HEK293T (cell line): ENCODE results near the gene UBAP1L.

Experiments
- CTCF ChIA-PET: fragments of 350-600 bp; formaldehyde crosslinking; extraction: SDS; loops from one replicate; lab custom pipeline; 2021; ENCODE audit warnings: antibody characterized with exemption, inconsistent platforms; lab: Yijun Ruan, JAX
- POLR2A ChIA-PET: fragments of 350-600 bp; formaldehyde crosslinking; extraction: SDS; loops from one replicate; lab custom pipeline; 2020; ENCODE audit warnings: antibody characterized with exemption, inconsistent platforms; lab: Yijun Ruan, JAX
- DNase-seq: peaks from one replicate; pipeline ENCODE4 v3.0.0; 2012; ENCODE audit warnings: mixed read lengths; ENCODE audit errors: extremely low spot score
- ARNT ChIP-seq: fragments of 450-650 bp; IDR thresholded peaks from 2 replicates; pipeline ENCODE4 v1.6.1; 2017; ENCODE audit warnings: mild to moderate bottlenecking
- BHLHE40 ChIP-seq: fragments of 450-650 bp; IDR thresholded peaks from 2 replicates; pipeline ENCODE4 v1.6.1; 2016; ENCODE audit warnings: mild to moderate bottlenecking, moderate library complexity, borderline replicate concordance
- CTBP1 ChIP-seq: fragments of 450-650 bp; IDR thresholded peaks from 2 replicates; pipeline ENCODE4 v1.6.1; 2016; ENCODE audit warnings: borderline replicate concordance
- ELF4 ChIP-seq: fragments of 450-650 bp; IDR thresholded peaks from 2 replicates; pipeline ENCODE4 v1.6.1; 2017; ENCODE audit warnings: antibody characterized with exemption
- FOXA1 ChIP-seq: fragments of 450-650 bp; IDR thresholded peaks from 2 replicates; pipeline ENCODE4 v1.6.1; 2016; ENCODE audit warnings: mild to moderate bottlenecking
- FOXK2 ChIP-seq: fragments of 450-650 bp; IDR thresholded peaks from 2 replicates; pipeline ENCODE4 v1.6.1; 2016; ENCODE audit warnings: mild to moderate bottlenecking
- FOXM1 ChIP-seq: fragments of 450-650 bp; IDR thresholded peaks from 2 replicates; pipeline ENCODE4 v1.6.1; 2017; ENCODE audit warnings: mild to moderate bottlenecking, borderline replicate concordance
- HDGF ChIP-seq: fragments of 450-650 bp; IDR thresholded peaks from 2 replicates; pipeline ENCODE4 v1.6.1; 2017; ENCODE audit warnings: antibody characterized with exemption, borderline replicate concordance
- L3MBTL2 ChIP-seq: fragments of 450-650 bp; conservative IDR thresholded peaks from 2 replicates; pipeline ENCODE4 v1.6.1; 2016; ENCODE audit warnings: mild to moderate bottlenecking
- LEF1 ChIP-seq: fragments of 450-650 bp; IDR thresholded peaks from 2 replicates; pipeline ENCODE4 v1.6.1; 2017; ENCODE audit warnings: mild to moderate bottlenecking, borderline replicate concordance
- NFRKB ChIP-seq: fragments of 450-650 bp; IDR thresholded peaks from 2 replicates; pipeline ENCODE4 v1.6.1; 2016; ENCODE audit warnings: mild to moderate bottlenecking, moderate library complexity
- SP1 ChIP-seq: fragments of 450-650 bp; IDR thresholded peaks from 2 replicates; pipeline ENCODE4 v1.6.1; 2017
- SUZ12 ChIP-seq: fragments of 450-650 bp; IDR thresholded peaks from 2 replicates; pipeline ENCODE4 v1.6.1; 2016; ENCODE audit warnings: mild to moderate bottlenecking
- TARDBP ChIP-seq: fragments of 450-650 bp; IDR thresholded peaks from 2 replicates; pipeline ENCODE4 v1.6.1; 2016
- ZNF384 ChIP-seq: fragments of 450-650 bp; IDR thresholded peaks from 2 replicates; pipeline ENCODE4 v1.6.1; 2016
- TF ChIP-seq, protein P1 (sequence below): fragments of 450-650 bp; IDR thresholded peaks from 2 replicates; pipeline ENCODE4 v1.6.1; 2016

The UBAP1L gene

GRCh38 chr15:65089206-65089824 is 25.7 kb downstream of the UBAP1L start:
- ChIA-PET CTCF (interaction anchor here (0.8 kb wide), 1 partner anchor 12 kb away, joined by 3 read pairs; no protein-coding TSS in a partner anchor), POLR2A (no interaction called here)
- TF ChIP-seq FOXK2 (no peak), SP1 (no peak), FOXM1 (no peak), SUZ12 (no peak), ELF4 (no peak), LEF1 (no peak), ARNT (no peak), ZNF384 (no peak), TARDBP (no peak), FOXA1 (no peak), L3MBTL2 (no peak), NFRKB (no peak), CTBP1 (no peak), HDGF (no peak), BHLHE40 (no peak)
- TF ChIP-seq, protein P1, sequence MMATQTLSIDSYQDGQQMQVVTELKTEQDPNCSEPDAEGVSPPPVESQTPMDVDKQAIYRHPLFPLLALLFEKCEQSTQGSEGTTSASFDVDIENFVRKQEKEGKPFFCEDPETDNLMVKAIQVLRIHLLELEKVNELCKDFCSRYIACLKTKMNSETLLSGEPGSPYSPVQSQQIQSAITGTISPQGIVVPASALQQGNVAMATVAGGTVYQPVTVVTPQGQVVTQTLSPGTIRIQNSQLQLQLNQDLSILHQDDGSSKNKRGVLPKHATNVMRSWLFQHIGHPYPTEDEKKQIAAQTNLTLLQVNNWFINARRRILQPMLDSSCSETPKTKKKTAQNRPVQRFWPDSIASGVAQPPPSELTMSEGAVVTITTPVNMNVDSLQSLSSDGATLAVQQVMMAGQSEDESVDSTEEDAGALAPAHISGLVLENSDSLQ = no peak
- no peak for DNase-seq

DNA sequence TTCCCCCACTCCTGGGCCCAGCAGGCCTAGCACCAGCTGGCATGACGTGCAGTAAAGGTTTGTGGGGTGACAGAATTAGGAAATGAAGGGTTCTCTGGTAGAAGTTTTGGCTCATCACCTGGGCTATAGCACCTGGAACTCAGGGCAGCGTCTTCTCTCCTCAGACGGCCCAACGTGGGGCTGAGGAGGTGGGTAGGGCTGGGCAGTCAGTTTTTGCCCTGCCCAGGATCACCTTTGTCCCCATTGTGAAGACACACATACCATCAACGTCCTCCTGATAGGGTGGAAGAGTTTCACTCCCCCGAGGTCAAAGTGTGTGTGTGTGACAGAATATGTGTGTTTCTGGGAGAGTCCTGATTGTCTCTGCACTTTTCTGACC is 26.4 kb downstream of the UBAP1L start:
- CTCF ChIA-PET = interaction anchor here (0.8 kb wide), 1 partner anchor 13 kb away, joined by 3 read pairs; no protein-coding TSS in a partner anchor
- TF ChIP-seq HDGF (no peak), FOXK2 (no peak), TARDBP (no peak), NFRKB (no peak), SUZ12 (no peak), BHLHE40 (no peak), CTBP1 (no peak), FOXA1 (no peak), L3MBTL2 (no peak), ZNF384 (no peak), SP1 (no peak), FOXM1 (no peak), LEF1 (no peak)
- TF ChIP-seq, protein P1 = no peak
- POLR2A ChIA-PET = no interaction called here
- no peak for DNase-seq

DNA sequence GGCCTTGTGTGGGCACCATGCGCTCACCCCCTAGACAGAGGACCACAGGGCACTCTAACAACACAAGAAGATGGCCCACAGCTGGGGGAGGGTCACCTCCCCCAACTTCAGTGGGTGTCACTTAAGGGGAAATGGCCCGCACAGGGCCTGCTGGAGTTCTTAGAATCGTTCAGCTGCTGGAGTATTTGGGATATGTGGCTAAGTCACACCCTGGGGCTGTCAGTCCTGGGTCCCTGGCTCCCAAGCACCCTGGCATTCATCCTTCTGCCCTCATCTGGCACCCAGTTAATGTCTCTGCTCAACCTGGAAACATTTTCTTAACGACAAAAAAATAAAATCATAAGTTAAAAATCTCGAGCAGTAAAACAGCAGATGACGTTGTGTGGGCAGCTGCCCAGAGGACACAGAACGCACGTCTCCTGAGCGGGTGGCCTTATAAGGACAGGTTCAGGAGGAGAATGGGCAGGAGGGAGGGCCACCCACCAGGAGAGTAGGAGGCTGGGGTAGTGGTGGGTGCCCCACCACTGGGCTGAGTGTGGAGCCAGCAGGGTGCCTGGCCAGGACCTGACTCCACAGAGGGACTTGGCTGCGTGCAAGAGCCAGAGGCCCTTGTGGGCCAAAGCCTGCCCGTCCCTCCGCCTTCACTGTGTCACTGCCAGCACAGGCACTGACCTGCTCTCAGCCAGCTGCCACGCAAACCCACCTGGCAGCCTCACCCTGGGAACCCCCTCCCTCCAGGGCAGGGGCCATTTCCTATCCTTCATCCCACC is 26.9 kb downstream of the UBAP1L start:
- POLR2A ChIA-PET = no interaction called here
- no peak for TF ChIP-seq L3MBTL2
- TF ChIP-seq BHLHE40 = no peak
- no peak for TF ChIP-seq LEF1
- TF ChIP-seq NFRKB = no peak

GRCh38 chr15:65087411-65087810 is 27.6 kb downstream of the UBAP1L start:
- TF ChIP-seq ELF4 (no peak), FOXM1 (no peak), ARNT (no peak), LEF1 (no peak), HDGF (no peak), CTBP1 (no peak), ZNF384 (no peak)
- CTCF ChIA-PET = interaction anchor here (0.6 to 1.8 kb wide), 3 partner anchors 22 to 54 kb away, joined by 3 to 12 read pairs (median 4); no protein-coding TSS in a partner anchor
- POLR2A ChIA-PET = no interaction called here
- DNase-seq = no peak

More for the DNA sequence above, 26.9 kb downstream of the UBAP1L start:
- CTCF ChIA-PET = interaction anchor here (0.6 to 1.8 kb wide), 3 partner anchors 23 to 54 kb away, joined by 3 to 12 read pairs (median 4); no protein-coding TSS in a partner anchor
- no peak for DNase-seq

GRCh38 chr15:65086680-65087111 is 28.3 kb downstream of the UBAP1L start:
- TF ChIP-seq CTBP1 = no peak
- TF ChIP-seq BHLHE40 = no peak
- TF ChIP-seq HDGF = no peak
- TF ChIP-seq ELF4 = no peak
- no peak for TF ChIP-seq ZNF384
- no peak for TF ChIP-seq LEF1
- TF ChIP-seq, protein P1 = no peak
- no peak for TF ChIP-seq FOXA1
- TF ChIP-seq FOXM1 = no peak
- TF ChIP-seq SP1 = no peak
- TF ChIP-seq TARDBP = no peak
- no peak for TF ChIP-seq SUZ12
- no peak for TF ChIP-seq ARNT
- no peak for TF ChIP-seq L3MBTL2
- TF ChIP-seq FOXK2 = no peak
- ChIA-PET POLR2A (no interaction called here), CTCF (interaction anchor here (0.6 to 1.8 kb wide), 3 partner anchors 31 to 359 kb away, joined by 3 to 12 read pairs (median 4); no protein-coding TSS in a partner anchor)
- DNase-seq = no peak
